ENCODE data around the gene MB21D2. TPM values are rescaled to one million over a fixed set of nuclear protein-coding genes. Genes with fewer than 3 reads are reported as not detected.

Gene MB21D2
- total RNA-seq, 6 experiments from 2014 or later: 17.2 to 20.9 (median 19.5) TPM

GRCh38 chr3:192915722-192916121 lies 1.9 kb downstream of the MB21D2 start:
- no peak for DNase-seq
- peaks cover 59% of the 10 kb centered on the region for H3K4me1 Mint-ChIP-seq (ENCODE audit: low read depth)
- TF ChIP-seq CTCF (IDR thresholded peaks at IDR 0.05): no peak
- peak overlapping the region; percentile 98; the same call in 1 of the 2 replicates for H3K27ac Mint-ChIP-seq
- peaks cover 35% of the 10 kb centered on the region for H3K36me3 Mint-ChIP-seq (ENCODE audit: low read depth)
- H3K9me3 Mint-ChIP-seq: no peaks in the 10 kb centered on the region
- peak overlapping the region; percentile 100 for H3K4me3 Mint-ChIP-seq
- H3K27me3 Mint-ChIP-seq (ENCODE audit: insufficient read depth): peaks cover 2% of the 10 kb centered on the region; the same call in 1 of the 2 replicates

GRCh38 chr3:192915304-192915703 lies 2.4 kb downstream of the MB21D2 start:
- Mint-ChIP-seq H3K27ac (no peak overlapping the region), H3K27me3 (ENCODE audit: insufficient read depth) (peaks cover 2% of the 10 kb centered on the region; the same call in 1 of the 2 replicates), H3K36me3 (ENCODE audit: low read depth) (peaks cover 35% of the 10 kb centered on the region), H3K9me3 (no peaks in the 10 kb centered on the region), H3K4me3 (peak overlapping the region; percentile 100), H3K4me1 (ENCODE audit: low read depth) (peaks cover 59% of the 10 kb centered on the region)
- peak; percentile 66 for DNase-seq
- TF ChIP-seq CTCF (IDR thresholded peaks at IDR 0.05): peak; percentile 66

- DNase-seq: no peak
- Mint-ChIP-seq H3K27ac (peak overlapping the region; percentile 42; the same call in 1 of the 2 replicates), H3K9me3 (no peaks in the 10 kb centered on the region), H3K4me1 (ENCODE audit: low read depth) (peaks cover 59% of the 10 kb centered on the region), H3K27me3 (ENCODE audit: insufficient read depth) (peaks cover 2% of the 10 kb centered on the region; the same call in 1 of the 2 replicates), H3K36me3 (ENCODE audit: low read depth) (peaks cover 35% of the 10 kb centered on the region), H3K4me3 (peak overlapping the region; percentile 100)
- TF ChIP-seq CTCF (IDR thresholded peaks at IDR 0.05): no peak
Observed at GRCh38 chr3:192914848-192915247, 2.8 kb downstream of the MB21D2 start.

GRCh38 chr3:192913540-192913939 lies 4.1 kb downstream of the MB21D2 start:
- TF ChIP-seq CTCF (IDR thresholded peaks at IDR 0.05): no peak
- no peaks in the 10 kb centered on the region for H3K9me3 Mint-ChIP-seq
- H3K27ac Mint-ChIP-seq: no peak overlapping the region
- no peak overlapping the region for H3K4me3 Mint-ChIP-seq
- H3K4me1 Mint-ChIP-seq (ENCODE audit: low read depth): peaks cover 47% of the 10 kb centered on the region
- H3K36me3 Mint-ChIP-seq (ENCODE audit: low read depth): peaks cover 35% of the 10 kb centered on the region
- H3K27me3 Mint-ChIP-seq (ENCODE audit: insufficient read depth): peaks cover 2% of the 10 kb centered on the region; the same call in 1 of the 2 replicates
- no peak for DNase-seq

- Mint-ChIP-seq H3K4me3 (no peak overlapping the region), H3K36me3 (ENCODE audit: low read depth) (peaks cover 34% of the 10 kb centered on the region), H3K9me3 (no peaks in the 10 kb centered on the region), H3K27me3 (ENCODE audit: insufficient read depth) (no peaks in the 10 kb centered on the region), H3K27ac (no peak overlapping the region), H3K4me1 (ENCODE audit: low read depth) (peaks cover 64% of the 10 kb centered on the region)
- TF ChIP-seq CTCF (IDR thresholded peaks at IDR 0.05): no peak
- no peak for DNase-seq
Observed at GRCh38 chr3:192911293-192911692, 6.4 kb downstream of the MB21D2 start.
